ENCODE results near the gene INSIG2. TPM values are rescaled to one million over a fixed set of nuclear protein-coding genes. Genes with fewer than 3 reads are reported as not detected.

Gene INSIG2
- total RNA-seq, 1 experiment from 2014 or later = 12.2 TPM

GRCh38 chr2:118094503-118094902 is 6.2 kb downstream of the INSIG2 start:
- Mint-ChIP-seq H3K27ac (ENCODE audit: unreplicated experiment) (no peak overlapping the region), H3K36me3 (ENCODE audit: insufficient read depth, unreplicated experiment) (no peaks in the 10 kb centered on the region), H3K4me1 (ENCODE audit: low read depth, unreplicated experiment) (no peaks in the 10 kb centered on the region), H3K9me3 (ENCODE audit: unreplicated experiment) (no peaks in the 10 kb centered on the region), H3K4me3 (ENCODE audit: unreplicated experiment) (no peak overlapping the region), H3K27me3 (ENCODE audit: insufficient read depth, unreplicated experiment) (no peaks in the 10 kb centered on the region)
- Histone ChIP-seq H3K27me3 (replicated peaks; ENCODE audit: control insufficient read depth, insufficient read depth, low read length) (no peaks in the 10 kb centered on the region), H3K9me3 (no peaks in the 10 kb centered on the region), H3K4me1 (0 out of 2 replicates have a peak, but pooled peaks cover 9% of the 10 kb centered on the region), H3K4me3 (ENCODE audit: low read depth, low read length) (no peak overlapping the region), H3K36me3 (ENCODE audit: control insufficient read depth, insufficient read depth, low read length) (no peaks in the 10 kb centered on the region)
- no TSS peak for BruUV-seq (replicated peaks)
- TF ChIP-seq, protein P1, sequence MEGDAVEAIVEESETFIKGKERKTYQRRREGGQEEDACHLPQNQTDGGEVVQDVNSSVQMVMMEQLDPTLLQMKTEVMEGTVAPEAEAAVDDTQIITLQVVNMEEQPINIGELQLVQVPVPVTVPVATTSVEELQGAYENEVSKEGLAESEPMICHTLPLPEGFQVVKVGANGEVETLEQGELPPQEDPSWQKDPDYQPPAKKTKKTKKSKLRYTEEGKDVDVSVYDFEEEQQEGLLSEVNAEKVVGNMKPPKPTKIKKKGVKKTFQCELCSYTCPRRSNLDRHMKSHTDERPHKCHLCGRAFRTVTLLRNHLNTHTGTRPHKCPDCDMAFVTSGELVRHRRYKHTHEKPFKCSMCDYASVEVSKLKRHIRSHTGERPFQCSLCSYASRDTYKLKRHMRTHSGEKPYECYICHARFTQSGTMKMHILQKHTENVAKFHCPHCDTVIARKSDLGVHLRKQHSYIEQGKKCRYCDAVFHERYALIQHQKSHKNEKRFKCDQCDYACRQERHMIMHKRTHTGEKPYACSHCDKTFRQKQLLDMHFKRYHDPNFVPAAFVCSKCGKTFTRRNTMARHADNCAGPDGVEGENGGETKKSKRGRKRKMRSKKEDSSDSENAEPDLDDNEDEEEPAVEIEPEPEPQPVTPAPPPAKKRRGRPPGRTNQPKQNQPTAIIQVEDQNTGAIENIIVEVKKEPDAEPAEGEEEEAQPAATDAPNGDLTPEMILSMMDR (IDR thresholded peaks at IDR 0.05; ENCODE audit: insufficient read depth in 1 of 2, low read depth in 1 of 2, low read length in 1 of 2, severe bottlenecking in 1 of 2, unreplicated experiment in 1 of 2) = no peak
- intact Hi-C loops (cut with micrococcal nuclease; ENCODE audit: unreplicated experiment) = no loop called here
- POLR2A ChIA-PET = no interaction called here
- no peak for DNase-seq
- CTCF ChIA-PET = no interaction called here

DNA sequence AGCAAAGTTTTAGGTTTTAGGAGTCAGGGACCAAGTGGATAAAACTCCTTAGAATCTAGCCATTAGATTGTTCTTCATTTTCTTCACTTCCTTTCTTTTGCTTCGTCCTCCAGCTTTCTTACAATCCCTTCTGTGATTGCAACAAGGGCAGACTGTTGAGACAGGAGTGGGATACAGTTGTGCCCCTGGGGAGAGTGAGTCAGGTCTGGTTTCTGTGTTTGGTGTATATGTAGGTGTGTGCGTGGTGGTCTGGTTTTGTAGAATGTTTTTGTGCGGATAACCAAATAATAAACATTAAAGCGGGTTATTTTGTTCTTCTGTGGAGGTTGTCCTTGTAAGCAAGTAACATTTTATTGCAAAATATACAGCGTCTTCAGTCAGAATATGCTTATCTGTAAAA is 7.3 kb downstream of the INSIG2 start:
- Histone ChIP-seq H3K27me3 (replicated peaks; ENCODE audit: control insufficient read depth, insufficient read depth, low read length) (no peaks in the 10 kb centered on the region), H3K9me3 (no peaks in the 10 kb centered on the region), H3K4me1 (no peaks in the 10 kb centered on the region), H3K4me3 (ENCODE audit: low read depth, low read length) (no peak overlapping the region), H3K36me3 (ENCODE audit: control insufficient read depth, insufficient read depth, low read length) (no peaks in the 10 kb centered on the region)
- Mint-ChIP-seq H3K27me3 (ENCODE audit: insufficient read depth, unreplicated experiment) (no peaks in the 10 kb centered on the region), H3K4me1 (ENCODE audit: low read depth, unreplicated experiment) (no peaks in the 10 kb centered on the region), H3K36me3 (ENCODE audit: insufficient read depth, unreplicated experiment) (no peaks in the 10 kb centered on the region), H3K4me3 (ENCODE audit: unreplicated experiment) (no peak overlapping the region), H3K9me3 (ENCODE audit: unreplicated experiment) (no peaks in the 10 kb centered on the region), H3K27ac (ENCODE audit: unreplicated experiment) (no peak overlapping the region)
- no TSS peak for BruUV-seq (replicated peaks)
- TF ChIP-seq, protein P1 (IDR thresholded peaks at IDR 0.05; ENCODE audit: insufficient read depth in 1 of 2, low read depth in 1 of 2, low read length in 1 of 2, severe bottlenecking in 1 of 2, unreplicated experiment in 1 of 2) = no peak
- ChIA-PET POLR2A (no interaction called here), CTCF (no interaction called here)
- DNase-seq = no peak
- intact Hi-C loops (cut with micrococcal nuclease; ENCODE audit: unreplicated experiment) = no loop called here

DNA sequence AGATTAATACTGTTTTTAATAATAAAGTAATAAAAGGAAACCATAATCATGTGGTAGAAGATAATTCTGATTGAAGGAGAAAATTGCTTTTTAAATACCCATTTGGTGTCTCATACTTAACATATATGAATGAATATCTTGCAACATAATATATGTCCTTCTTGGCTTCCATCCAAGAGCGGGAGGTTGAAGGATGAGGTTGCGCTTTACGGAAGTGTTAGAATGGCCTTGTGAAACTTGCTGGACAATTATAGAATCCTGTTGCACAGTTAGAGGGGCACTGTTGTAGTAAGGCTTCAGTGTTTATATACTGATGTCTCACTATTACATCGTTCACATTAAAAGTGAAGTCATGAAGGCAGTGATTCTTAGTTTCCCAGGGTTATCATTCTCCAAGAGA is 9.4 kb downstream of the INSIG2 start:
- intact Hi-C loops (cut with micrococcal nuclease; ENCODE audit: unreplicated experiment) = no loop called here
- CTCF ChIA-PET = no interaction called here

More for the DNA sequence above, 9.4 kb downstream of the INSIG2 start:
- Mint-ChIP-seq H3K4me3 (ENCODE audit: unreplicated experiment) (no peak overlapping the region), H3K9me3 (ENCODE audit: unreplicated experiment) (no peaks in the 10 kb centered on the region), H3K36me3 (ENCODE audit: insufficient read depth, unreplicated experiment) (no peaks in the 10 kb centered on the region), H3K27me3 (ENCODE audit: insufficient read depth, unreplicated experiment) (no peaks in the 10 kb centered on the region), H3K27ac (ENCODE audit: unreplicated experiment) (no peak overlapping the region), H3K4me1 (ENCODE audit: low read depth, unreplicated experiment) (no peaks in the 10 kb centered on the region)
- BruUV-seq (replicated peaks) = no TSS peak
- H3K27me3 ChIP-seq (replicated peaks; ENCODE audit: control insufficient read depth, insufficient read depth, low read length) = no peaks in the 10 kb centered on the region
- no peaks in the 10 kb centered on the region for H3K9me3 ChIP-seq
- no peak for DNase-seq
- H3K36me3 ChIP-seq (ENCODE audit: control insufficient read depth, insufficient read depth, low read length) = no peaks in the 10 kb centered on the region
- TF ChIP-seq, protein P1 (IDR thresholded peaks at IDR 0.05; ENCODE audit: insufficient read depth in 1 of 2, low read depth in 1 of 2, low read length in 1 of 2, severe bottlenecking in 1 of 2, unreplicated experiment in 1 of 2) = no peak
- H3K4me1 ChIP-seq = no peaks in the 10 kb centered on the region
- POLR2A ChIA-PET = no interaction called here
- no peak overlapping the region for H3K4me3 ChIP-seq (ENCODE audit: low read depth, low read length)
